SK-N-SH treated with all-trans-retinoic acid at 6 μM for 48 hours (cell line): ENCODE results near the gene PYCR2.

Source experiments
- ARNTL ChIP-seq: fragments of 450-650 bp; formaldehyde crosslinking; IDR thresholded peaks from 2 replicates; pipeline ENCODE4 v1.5.0; 2020; ENCODE audit warnings: low read depth, mild to moderate bottlenecking, moderate library complexity, borderline replicate concordance
- ESRRG ChIP-seq: fragments of 250-450 bp; sonication (Bioruptor Pico); IDR thresholded peaks from 2 replicates; pipeline ENCODE4 v1.6.1; 2021; ENCODE audit warnings: mild to moderate bottlenecking
- GLIS3 ChIP-seq: fragments of 250-450 bp; sonication (Bioruptor Pico); IDR thresholded peaks from 2 replicates; pipeline ENCODE4 v1.5.0; 2020; ENCODE audit warnings: mild to moderate bottlenecking, moderate library complexity
- OSR1 ChIP-seq: fragments of 250-450 bp; sonication (Bioruptor Pico); IDR thresholded peaks from 2 replicates; pipeline ENCODE4 v1.8.0; 2022; ENCODE audit warnings: moderate library complexity, mild to moderate bottlenecking, inconsistent platforms
- PATZ1 ChIP-seq: fragments of 250-450 bp; sonication (Bioruptor Pico); IDR thresholded peaks from 2 replicates; pipeline ENCODE4 v1.8.0; 2020; ENCODE audit warnings: mild to moderate bottlenecking, moderate library complexity, borderline replicate concordance
- SNAI2 ChIP-seq: fragments of 250-450 bp; sonication (Bioruptor Pico); IDR thresholded peaks from 2 replicates; pipeline ENCODE4 v1.5.0; 2020; ENCODE audit warnings: mild to moderate bottlenecking, moderate library complexity
- TOX ChIP-seq: fragments of 250-450 bp; sonication (Bioruptor Pico); IDR thresholded peaks from 2 replicates; pipeline ENCODE4 v1.8.0; 2021; ENCODE audit warnings: mild to moderate bottlenecking, moderate library complexity, borderline replicate concordance
- TSHZ2 ChIP-seq: fragments of 250-450 bp; sonication (Bioruptor Pico); IDR thresholded peaks from 2 replicates; pipeline ENCODE4 v1.5.0; 2020; ENCODE audit warnings: mild to moderate bottlenecking, moderate library complexity
- ZFP3 ChIP-seq: fragments of 250-450 bp; sonication (Bioruptor Pico); IDR thresholded peaks from 2 replicates; pipeline ENCODE4 v1.5.0; 2020; ENCODE audit warnings: mild to moderate bottlenecking, moderate library complexity
- ZFP30 ChIP-seq: fragments of 450-650 bp; formaldehyde crosslinking; IDR thresholded peaks from 2 replicates; pipeline ENCODE4 v1.5.0; 2022; ENCODE audit warnings: mild to moderate bottlenecking, moderate library complexity
- ZNF8 ChIP-seq: fragments of 450-650 bp; formaldehyde crosslinking; IDR thresholded peaks from 2 replicates; pipeline ENCODE4 v1.5.0; 2020; ENCODE audit warnings: mild to moderate bottlenecking, moderate library complexity
- TF ChIP-seq, protein P1 (sequence below): fragments of 250-450 bp; sonication (Bioruptor Pico); IDR thresholded peaks from 2 replicates; pipeline ENCODE4 v1.8.0; 2021; ENCODE audit warnings: low read depth, mild to moderate bottlenecking, moderate library complexity, borderline replicate concordance
- TF ChIP-seq, protein P2 (sequence below): fragments of 250-450 bp; sonication (Bioruptor Pico); IDR thresholded peaks from 2 replicates; pipeline ENCODE4 v1.5.1; 2020; ENCODE audit warnings: low read depth, mild to moderate bottlenecking, moderate library complexity

GRCh38 chr1:225908773-225909172 is 15.3 kb downstream of the PYCR2 start:
- TF ChIP-seq TSHZ2 (CRISPR knock-in tag) (no peak), PATZ1 (CRISPR knock-in tag) (no peak), ZFP3 (CRISPR knock-in tag) (no peak), ARNTL (CRISPR knock-in tag) (no peak), GLIS3 (CRISPR knock-in tag) (no peak), OSR1 (CRISPR knock-in tag) (no peak), TOX (no peak), ZFP30 (CRISPR knock-in tag) (no peak), ESRRG (no peak), ZNF8 (CRISPR knock-in tag) (no peak), SNAI2 (no peak)
- TF ChIP-seq, protein P1, sequence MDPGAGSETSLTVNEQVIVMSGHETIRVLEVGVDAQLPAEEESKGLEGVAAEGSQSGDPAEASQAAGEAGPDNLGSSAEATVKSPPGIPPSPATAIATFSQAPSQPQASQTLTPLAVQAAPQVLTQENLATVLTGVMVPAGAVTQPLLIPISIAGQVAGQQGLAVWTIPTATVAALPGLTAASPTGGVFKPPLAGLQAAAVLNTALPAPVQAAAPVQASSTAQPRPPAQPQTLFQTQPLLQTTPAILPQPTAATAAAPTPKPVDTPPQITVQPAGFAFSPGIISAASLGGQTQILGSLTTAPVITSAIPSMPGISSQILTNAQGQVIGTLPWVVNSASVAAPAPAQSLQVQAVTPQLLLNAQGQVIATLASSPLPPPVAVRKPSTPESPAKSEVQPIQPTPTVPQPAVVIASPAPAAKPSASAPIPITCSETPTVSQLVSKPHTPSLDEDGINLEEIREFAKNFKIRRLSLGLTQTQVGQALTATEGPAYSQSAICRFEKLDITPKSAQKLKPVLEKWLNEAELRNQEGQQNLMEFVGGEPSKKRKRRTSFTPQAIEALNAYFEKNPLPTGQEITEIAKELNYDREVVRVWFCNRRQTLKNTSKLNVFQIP (CRISPR knock-in tag), result no peak
- TF ChIP-seq, protein P2, sequence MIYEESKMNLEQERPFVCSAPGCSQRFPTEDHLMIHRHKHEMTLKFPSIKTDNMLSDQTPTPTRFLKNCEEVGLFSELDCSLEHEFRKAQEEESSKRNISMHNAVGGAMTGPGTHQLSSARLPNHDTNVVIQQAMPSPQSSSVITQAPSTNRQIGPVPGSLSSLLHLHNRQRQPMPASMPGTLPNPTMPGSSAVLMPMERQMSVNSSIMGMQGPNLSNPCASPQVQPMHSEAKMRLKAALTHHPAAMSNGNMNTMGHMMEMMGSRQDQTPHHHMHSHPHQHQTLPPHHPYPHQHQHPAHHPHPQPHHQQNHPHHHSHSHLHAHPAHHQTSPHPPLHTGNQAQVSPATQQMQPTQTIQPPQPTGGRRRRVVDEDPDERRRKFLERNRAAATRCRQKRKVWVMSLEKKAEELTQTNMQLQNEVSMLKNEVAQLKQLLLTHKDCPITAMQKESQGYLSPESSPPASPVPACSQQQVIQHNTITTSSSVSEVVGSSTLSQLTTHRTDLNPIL (CRISPR knock-in tag), result no peak
